ENCODE data around the gene BLOC1S4. TPM values are rescaled to one million over a fixed set of nuclear protein-coding genes. Genes with fewer than 3 reads are reported as not detected.

Gene BLOC1S4
- total and polyA plus RNA-seq, 2 experiments from 2014 or later: 23.9 to 35.2 TPM

DNA sequence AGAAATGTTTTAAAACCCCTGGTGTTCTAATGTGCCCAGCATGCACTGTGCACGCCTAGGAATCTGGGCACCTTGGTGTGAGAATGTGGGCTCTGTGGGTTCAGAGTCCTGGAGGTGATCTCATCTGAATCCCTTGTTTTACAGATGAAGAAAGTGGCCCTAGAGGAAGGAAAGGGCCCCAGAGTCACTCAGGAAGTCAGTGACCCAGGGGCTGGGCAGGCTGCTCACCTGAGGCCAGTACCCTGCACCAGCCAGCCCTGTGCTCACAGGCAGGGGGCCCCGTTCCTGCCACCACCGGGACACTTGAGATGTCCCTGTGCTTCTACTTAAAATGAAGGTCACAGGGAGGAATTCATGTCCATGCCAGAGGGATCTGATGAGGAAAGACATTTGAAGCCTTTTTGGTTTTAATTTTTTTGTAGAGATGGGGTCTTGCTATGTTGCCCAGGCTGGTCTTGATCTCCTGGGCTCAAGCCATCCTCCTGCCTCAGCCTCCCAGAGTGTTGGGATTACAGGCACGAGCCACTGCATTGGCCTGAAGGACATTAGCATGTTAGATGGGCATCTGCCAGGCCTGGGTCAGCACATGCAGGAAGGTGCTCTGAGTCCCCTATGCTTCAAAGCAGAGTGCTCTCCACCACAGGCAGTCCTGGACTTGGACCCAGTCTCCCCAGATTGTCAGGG lies 29.7 kb upstream of the BLOC1S4 start:
- TF ChIP-seq EZH2 (IDR thresholded peaks at IDR 0.05; ENCODE audit: low read depth, unreplicated experiment): no peak
- TF ChIP-seq, protein P1, sequence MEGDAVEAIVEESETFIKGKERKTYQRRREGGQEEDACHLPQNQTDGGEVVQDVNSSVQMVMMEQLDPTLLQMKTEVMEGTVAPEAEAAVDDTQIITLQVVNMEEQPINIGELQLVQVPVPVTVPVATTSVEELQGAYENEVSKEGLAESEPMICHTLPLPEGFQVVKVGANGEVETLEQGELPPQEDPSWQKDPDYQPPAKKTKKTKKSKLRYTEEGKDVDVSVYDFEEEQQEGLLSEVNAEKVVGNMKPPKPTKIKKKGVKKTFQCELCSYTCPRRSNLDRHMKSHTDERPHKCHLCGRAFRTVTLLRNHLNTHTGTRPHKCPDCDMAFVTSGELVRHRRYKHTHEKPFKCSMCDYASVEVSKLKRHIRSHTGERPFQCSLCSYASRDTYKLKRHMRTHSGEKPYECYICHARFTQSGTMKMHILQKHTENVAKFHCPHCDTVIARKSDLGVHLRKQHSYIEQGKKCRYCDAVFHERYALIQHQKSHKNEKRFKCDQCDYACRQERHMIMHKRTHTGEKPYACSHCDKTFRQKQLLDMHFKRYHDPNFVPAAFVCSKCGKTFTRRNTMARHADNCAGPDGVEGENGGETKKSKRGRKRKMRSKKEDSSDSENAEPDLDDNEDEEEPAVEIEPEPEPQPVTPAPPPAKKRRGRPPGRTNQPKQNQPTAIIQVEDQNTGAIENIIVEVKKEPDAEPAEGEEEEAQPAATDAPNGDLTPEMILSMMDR (conservative IDR thresholded peaks at IDR 0.05; ENCODE audit: low read depth in 2 of 2): 0 out of 4 replicates have a peak, but pooled peaks have one; percentile 6 to 14
- Mint-ChIP-seq H3K27me3 (ENCODE audit: insufficient read depth, low read depth, poor library complexity) (peaks cover 21% of the 10 kb centered on the region), H3K27ac (no peak overlapping the region), H3K4me1 (peaks cover 19% of the 10 kb centered on the region), H3K4me3 (no peak overlapping the region), H3K9me3 (peaks cover 20% of the 10 kb centered on the region), H3K36me3 (ENCODE audit: low read depth) (peaks cover 15% of the 10 kb centered on the region)
- H3K27ac ChIP-seq (ENCODE audit: low read depth): no peak overlapping the region
- H3K27me3 ChIP-seq (ENCODE audit: insufficient read depth): no peaks in the 10 kb centered on the region
- no peaks in the 10 kb centered on the region for H3K9me2 ChIP-seq (ENCODE audit: insufficient read depth)
- no peak overlapping the region for H3K4me2 ChIP-seq
- H3K4me3 ChIP-seq: no peak overlapping the region
- DNase-seq (ENCODE audit: low spot score) (no peak), ATAC-seq (no peak)
- H3K79me2 ChIP-seq (replicated peaks; ENCODE audit: insufficient read depth): no peaks in the 10 kb centered on the region
- no peaks in the 10 kb centered on the region for H3F3A ChIP-seq (replicated peaks; ENCODE audit: low read depth)
- no peak overlapping the region for H2AFZ ChIP-seq
- no peaks in the 10 kb centered on the region for H3K36me3 ChIP-seq (ENCODE audit: insufficient read depth)
- no peaks in the 10 kb centered on the region for H4K20me1 ChIP-seq (replicated peaks; ENCODE audit: insufficient read depth)
- H3K4me1 ChIP-seq (ENCODE audit: insufficient read depth): peaks cover 3% of the 10 kb centered on the region; the same call in 1 of the 2 replicates

DNA sequence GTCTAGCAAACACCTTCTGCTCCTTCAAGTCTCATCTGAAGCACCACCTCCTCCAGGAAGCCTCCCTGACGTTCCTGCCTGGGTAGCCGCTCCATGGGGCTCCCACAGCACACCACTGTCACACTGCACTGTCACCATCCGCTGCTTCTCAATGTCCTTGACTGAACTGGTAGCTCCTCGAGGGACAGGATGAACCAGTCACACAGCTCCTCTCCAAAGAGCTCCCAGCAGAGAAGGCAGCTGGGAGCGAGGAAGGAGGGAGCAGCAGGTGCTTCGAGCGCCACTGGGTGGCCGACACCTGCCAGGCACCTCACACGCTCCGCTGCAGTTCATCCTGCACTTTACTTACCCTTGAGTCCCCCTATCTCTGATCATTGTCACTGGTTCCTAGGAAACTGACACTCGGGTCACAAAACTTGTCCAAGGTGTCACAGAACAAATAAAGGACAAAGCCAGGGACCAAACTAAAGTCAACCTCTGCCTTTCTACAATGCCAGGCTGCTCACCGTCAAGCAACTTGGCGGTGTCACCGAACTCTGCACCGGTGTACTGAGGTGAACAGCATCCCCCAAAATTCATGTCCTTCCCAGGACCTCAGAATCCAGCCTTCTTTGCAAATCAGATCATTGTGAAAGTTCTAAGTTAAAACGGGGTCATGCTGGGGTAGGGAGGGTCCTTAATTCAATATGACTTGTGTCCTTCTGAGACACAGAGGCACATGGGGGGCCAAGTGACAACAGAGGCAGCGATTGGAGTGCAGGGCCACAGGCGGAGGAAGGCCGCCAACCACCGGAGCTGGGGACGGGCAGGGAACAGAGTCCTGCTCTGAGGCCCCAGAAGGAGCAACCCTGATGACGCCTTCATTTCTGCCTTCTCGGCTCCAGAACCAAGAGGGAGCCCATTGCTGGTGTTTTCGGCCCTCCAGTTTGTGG lies 27.8 kb upstream of the BLOC1S4 start:
- H3K27me3 ChIP-seq (ENCODE audit: insufficient read depth): no peaks in the 10 kb centered on the region
- H3K27ac Mint-ChIP-seq: no peak overlapping the region
- DNase-seq (ENCODE audit: low spot score) (peak; percentile 45), ATAC-seq (peak; percentile 6; the same call in 2 of the 3 replicates)
- no peak for TF ChIP-seq ZNF114 (CRISPR knock-in tag; IDR thresholded peaks at IDR 0.05)
- TF ChIP-seq CREB1 (CRISPR knock-in tag; IDR thresholded peaks at IDR 0.05; ENCODE audit: low read depth): no peak
- TF ChIP-seq, protein P1 (conservative IDR thresholded peaks at IDR 0.05; ENCODE audit: low read depth in 2 of 2): peak; percentile 35 to 52; a peak in 3 of 4 replicates
- H3K27ac ChIP-seq (ENCODE audit: low read depth): no peak overlapping the region
- H3K4me2 ChIP-seq: no peak overlapping the region; the same call in 1 of the 2 replicates
- H3K9me2 ChIP-seq (ENCODE audit: insufficient read depth): no peaks in the 10 kb centered on the region
- peaks cover 3% of the 10 kb centered on the region; the same call in 1 of the 2 replicates for H3K4me1 ChIP-seq (ENCODE audit: insufficient read depth)
- H3K79me2 ChIP-seq (replicated peaks; ENCODE audit: insufficient read depth): no peaks in the 10 kb centered on the region
- no peaks in the 10 kb centered on the region for H3K36me3 ChIP-seq (ENCODE audit: insufficient read depth)
- H3K4me1 Mint-ChIP-seq: peaks cover 24% of the 10 kb centered on the region
- 0 out of 2 replicates have a peak overlapping the region, but pooled peaks have one; percentile 28 for H2AFZ ChIP-seq
- H3K4me3 Mint-ChIP-seq: no peak overlapping the region
- H3K4me3 ChIP-seq: no peak overlapping the region
- peaks cover 15% of the 10 kb centered on the region for H3K36me3 Mint-ChIP-seq (ENCODE audit: low read depth)
- no peaks in the 10 kb centered on the region for H4K20me1 ChIP-seq (replicated peaks; ENCODE audit: insufficient read depth)
- peaks cover 20% of the 10 kb centered on the region for H3K9me3 Mint-ChIP-seq
- H3F3A ChIP-seq (replicated peaks; ENCODE audit: low read depth): no peaks in the 10 kb centered on the region
- H3K27me3 Mint-ChIP-seq (ENCODE audit: insufficient read depth, low read depth, poor library complexity): peaks cover 18% of the 10 kb centered on the region

Data from GM23338 (cell line).